ENCODE measurements around the gene ANXA1.
"Not testable (repeated sequence)": the region's sequence is repeated elsewhere in the genome, so short reads cannot be mapped to it uniquely, and the experiment has no call there.

The ANXA1 gene

GRCh38 chr9:73168298-73168934 lies 16.8 kb downstream of the ANXA1 start:
- DNase-seq (ENCODE audit: low read depth) = no peak

GRCh38 chr9:73170185-73170957 lies 18.7 kb downstream of the ANXA1 start:
- DNase-seq (ENCODE audit: low read depth) = no peak

DNA sequence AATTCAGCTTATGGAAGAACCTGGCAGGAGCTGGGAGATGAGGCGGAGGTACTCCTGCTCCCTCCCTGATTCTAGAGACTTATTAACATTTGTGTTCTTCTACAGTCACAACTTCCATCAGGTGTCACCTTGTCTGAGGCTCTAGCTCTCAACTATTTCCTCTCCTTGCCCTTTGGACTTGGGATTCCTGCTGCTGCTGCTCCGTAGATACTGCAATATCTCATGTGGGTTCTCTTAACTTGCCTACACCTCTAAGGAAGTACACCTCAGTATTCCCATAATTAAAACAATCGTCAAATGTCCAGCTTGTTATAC lies 21.2 kb downstream of the ANXA1 start:
- DNase-seq (ENCODE audit: low read depth) = no peak

GRCh38 chr9:73173557-73174329 lies 22.1 kb downstream of the ANXA1 start:
- no peak for DNase-seq (ENCODE audit: low read depth)

DNA sequence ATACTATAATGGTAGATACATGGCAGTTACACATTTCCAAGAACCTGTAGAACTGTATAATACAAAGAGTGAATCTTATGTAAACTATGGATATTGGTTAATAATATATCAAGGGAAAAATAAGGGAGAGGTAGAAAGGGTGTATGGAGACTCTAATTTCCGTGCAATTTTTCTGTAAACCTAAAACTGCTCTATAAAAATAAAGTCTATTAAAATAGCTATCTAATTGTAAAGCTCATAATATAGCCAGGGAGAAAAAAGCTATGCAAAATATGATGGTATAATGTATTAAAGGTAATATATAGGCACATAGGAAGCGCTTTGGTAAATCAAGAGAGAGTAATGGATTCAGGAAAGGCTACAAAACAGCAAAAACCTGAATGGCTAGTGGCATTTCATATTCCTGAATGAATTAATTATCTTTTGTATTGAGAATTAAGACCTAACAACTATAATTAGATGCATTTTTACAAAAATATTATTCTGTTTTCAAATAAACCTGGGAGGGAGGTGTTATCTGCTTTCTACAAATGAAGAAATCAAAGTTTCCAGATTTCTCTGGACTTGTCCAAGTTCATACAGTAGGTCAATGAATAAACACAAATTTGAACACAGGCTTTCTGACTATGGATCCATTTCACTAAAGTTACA lies 22.8 kb downstream of the ANXA1 start:
- DNase-seq (ENCODE audit: low read depth) = no peak

GRCh38 chr9:73176450-73176875 lies 24.8 kb downstream of the ANXA1 start:
- DNase-seq (ENCODE audit: low read depth) = no peak

DNA sequence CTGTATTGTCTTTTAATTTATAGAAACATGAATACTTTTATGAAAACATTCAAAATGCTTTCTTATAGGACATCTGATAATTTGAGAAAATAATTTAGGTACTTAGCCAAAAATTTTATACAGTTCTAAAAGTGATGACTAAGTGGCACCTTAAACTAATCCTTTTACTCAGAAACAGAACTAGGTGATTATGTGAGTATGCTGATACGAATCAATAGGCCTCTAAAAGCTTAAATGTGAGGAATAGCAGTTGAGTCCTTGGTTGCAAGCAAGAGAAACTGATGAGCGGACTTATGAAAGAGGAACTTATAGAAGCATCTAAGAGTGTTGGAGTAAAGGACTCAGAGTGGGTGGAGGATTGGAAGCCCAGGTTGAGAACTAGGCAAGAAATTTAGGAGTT lies 26.4 kb downstream of the ANXA1 start:
- no peak for DNase-seq (ENCODE audit: low read depth)

- DNase-seq (ENCODE audit: low read depth) = no peak
Measured at GRCh38 chr9:73179589-73179988, 27.9 kb downstream of the ANXA1 start.

GRCh38 chr9:73180403-73180802 lies 28.7 kb downstream of the ANXA1 start:
- peak; percentile 83 for DNase-seq (ENCODE audit: low read depth)

GRCh38 chr9:73182928-73183327 lies 31.3 kb downstream of the ANXA1 start:
- no peak for DNase-seq (ENCODE audit: low read depth)

DNA sequence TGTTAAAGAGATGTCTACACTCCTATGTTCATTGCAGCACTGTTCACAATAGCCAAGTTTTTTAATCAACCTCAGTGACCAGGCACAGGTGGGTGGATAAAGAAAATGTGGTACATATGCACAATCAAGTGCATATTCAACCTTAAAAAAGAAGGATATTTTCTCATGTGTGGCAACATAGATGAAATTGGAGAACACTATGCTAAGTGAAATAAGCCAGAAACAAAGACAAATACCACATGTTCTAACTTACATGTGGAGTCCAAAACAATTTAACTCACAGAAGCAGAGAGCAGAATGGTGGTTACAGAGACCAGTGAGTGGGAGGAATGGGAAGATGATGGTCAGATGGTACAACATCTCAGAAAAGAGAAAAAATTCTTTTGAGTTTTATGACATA lies 31.8 kb downstream of the ANXA1 start:
- DNase-seq (ENCODE audit: low read depth) = no peak

- peak; percentile 28 for DNase-seq (ENCODE audit: low read depth)
Measured at GRCh38 chr9:73183917-73184861, 32.5 kb downstream of the ANXA1 start.

DNA sequence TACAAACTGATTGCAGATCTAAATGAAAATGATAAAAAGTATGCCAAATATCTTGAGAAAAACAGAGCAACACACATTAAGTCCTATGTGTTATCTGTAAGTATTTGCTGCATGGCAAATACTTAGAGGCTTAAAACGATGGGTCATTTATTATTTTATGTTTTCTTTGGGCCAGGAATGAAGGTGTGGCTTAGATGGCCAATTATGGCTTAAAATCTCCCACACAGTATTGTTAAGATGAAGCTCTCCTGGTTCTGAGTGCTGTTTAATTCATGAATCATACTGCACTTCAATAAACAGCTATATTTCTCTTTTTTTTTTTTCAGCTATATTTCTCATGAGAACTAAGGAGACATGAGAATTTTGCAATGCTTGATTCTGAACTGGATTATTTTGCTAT lies 39.4 kb downstream of the ANXA1 start:
- not testable (repeated sequence) for DNase-seq (ENCODE audit: low read depth)

- no peak for DNase-seq (ENCODE audit: low read depth)
Measured at GRCh38 chr9:73194284-73194683, 42.6 kb downstream of the ANXA1 start.

GRCh38 chr9:73199448-73199847 lies 47.8 kb downstream of the ANXA1 start:
- no peak for DNase-seq (ENCODE audit: low read depth)

- no peak for DNase-seq (ENCODE audit: low read depth)
Measured at GRCh38 chr9:73199886-73200285, 48.2 kb downstream of the ANXA1 start.

DNA sequence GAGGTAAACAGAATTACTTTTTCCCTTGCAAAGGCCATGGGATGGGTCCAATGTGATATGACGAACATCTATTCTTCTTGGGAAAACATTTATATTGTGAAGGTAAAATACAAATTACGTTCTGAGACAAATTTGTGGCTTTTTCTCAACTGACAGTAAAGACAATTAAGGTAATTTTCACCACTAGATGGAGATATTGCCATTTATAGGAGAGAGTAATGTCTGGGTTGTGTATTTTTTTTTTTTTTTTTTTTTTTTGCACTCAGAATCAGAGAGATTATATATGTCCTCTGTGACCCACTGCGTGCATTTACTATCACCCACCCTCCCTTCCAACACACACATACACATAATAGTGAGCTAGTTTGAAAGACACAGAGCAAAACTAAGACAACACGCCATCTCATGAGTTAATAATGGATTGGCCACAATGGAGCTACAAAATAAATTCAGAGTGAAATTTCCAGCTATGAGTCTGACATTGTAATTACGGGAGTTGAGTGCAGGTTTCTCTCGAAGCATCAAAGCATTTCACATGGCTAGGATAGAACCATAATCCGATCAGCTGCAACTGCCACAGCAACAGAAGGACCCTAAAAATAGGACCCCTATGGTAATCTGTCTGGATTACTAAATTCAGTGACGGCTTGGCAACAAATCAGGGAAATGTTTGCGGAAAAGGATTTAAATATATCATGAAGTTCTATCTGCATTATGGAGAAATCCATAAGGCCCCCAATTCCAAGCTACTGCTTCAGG lies 49.2 kb downstream of the ANXA1 start:
- no peak for DNase-seq (ENCODE audit: low read depth)

GRCh38 chr9:73202980-73203379 lies 51.3 kb downstream of the ANXA1 start:
- DNase-seq (ENCODE audit: low read depth) = no peak

DNA sequence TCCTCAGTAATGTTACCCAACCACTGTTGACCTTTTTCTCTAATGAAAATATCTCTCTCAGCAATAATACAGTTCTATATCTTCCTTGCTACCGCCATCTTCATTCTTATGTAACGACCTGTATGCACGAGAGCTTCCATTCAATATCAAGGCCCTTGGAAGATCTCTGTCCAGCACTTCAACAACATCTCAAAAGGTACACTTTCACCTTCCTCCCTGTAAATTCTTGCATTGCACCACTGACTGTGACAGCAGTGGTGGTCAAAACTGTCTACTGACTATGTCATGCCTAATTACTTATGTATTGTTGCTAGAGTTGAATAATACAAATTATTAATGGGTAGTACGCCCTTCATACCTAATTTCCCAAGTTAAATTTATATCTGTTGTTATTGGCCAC lies 53.3 kb downstream of the ANXA1 start:
- no peak for DNase-seq (ENCODE audit: low read depth)

- no peak for DNase-seq (ENCODE audit: low read depth)
Measured at GRCh38 chr9:73206851-73207250, 55.2 kb downstream of the ANXA1 start.

Measured in stromal cell of bone marrow (primary cell).